ENCODE data around the gene KCTD10. TPM values are rescaled to one million over a fixed set of nuclear protein-coding genes. Genes with fewer than 3 reads are reported as not detected.

The KCTD10 gene
- polyA plus RNA-seq, 2 of the 4 experiments (the other 2 are of a cell fraction): 43.5 to 50.4 TPM

DNA sequence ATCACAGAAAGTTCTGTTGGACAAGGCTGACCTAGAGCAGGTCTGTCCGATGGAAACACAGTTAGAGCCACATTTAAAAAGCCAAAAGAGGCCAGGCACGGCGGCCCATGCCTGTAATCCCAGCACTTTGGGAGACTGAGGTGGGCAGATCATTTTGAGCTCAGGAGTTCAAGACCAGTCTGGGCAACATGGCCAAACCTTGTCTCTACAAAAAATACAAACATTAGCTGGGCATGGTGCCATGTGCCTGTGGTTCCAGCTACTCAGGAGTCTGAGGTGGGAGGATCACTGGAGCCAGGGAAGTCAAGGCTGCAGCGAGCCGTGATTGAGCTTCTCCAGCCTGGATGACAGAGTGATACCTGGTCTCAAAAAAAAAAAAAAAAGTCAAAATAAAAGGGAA is 15.3 kb upstream of the KCTD10 start:
- ATAC-seq (no peak), FAIRE-seq (no peak), DNase-seq (ENCODE audit: low read depth in 1 of 2, low spot score in 1 of 2) (no peak)
- no peak overlapping the region for H3K4me3 ChIP-seq
- WGBS (ENCODE audit: missing lambda C conversion rate): 92% methylated on average over 5 of the region's 5 CpGs
- ChIA-PET CTCF (no interaction called here), POLR2A (no interaction called here)
- H3K27ac ChIP-seq: no peak overlapping the region
- no peaks in the 10 kb centered on the region for H3K4me1 ChIP-seq
- H3K9me3 ChIP-seq: no peaks in the 10 kb centered on the region
- TF ChIP-seq HOXA7 (CRISPR knock-in tag; IDR thresholded peaks at IDR 0.05) (no peak), TP53 (CRISPR knock-in tag; IDR thresholded peaks at IDR 0.05) (no peak), E2F6 (IDR thresholded peaks at IDR 0.05; ENCODE audit: borderline replicate concordance, low read depth) (no peak), ESRRA (IDR thresholded peaks at IDR 0.05; ENCODE audit: borderline replicate concordance, low read length) (no peak), GATA3 (IDR thresholded peaks at IDR 0.05; ENCODE audit: borderline replicate concordance) (no peak), RARB (CRISPR knock-in tag; IDR thresholded peaks at IDR 0.05) (no peak), PHF8 (IDR thresholded peaks at IDR 0.05; ENCODE audit: borderline replicate concordance, low read depth) (no peak), MAFK (IDR thresholded peaks at IDR 0.05; ENCODE audit: partially characterized antibody) (no peak), CHD4 (IDR thresholded peaks at IDR 0.05; ENCODE audit: borderline replicate concordance) (no peak), SMC3 (IDR thresholded peaks at IDR 0.05) (no peak), HEYL (CRISPR knock-in tag; IDR thresholded peaks at IDR 0.05) (no peak), NFE2L2 (conservative IDR thresholded peaks at IDR 0.05; ENCODE audit: low read length) (no peak), RFX5 (IDR thresholded peaks at IDR 0.05) (no peak)
- TF ChIP-seq, protein P1, sequence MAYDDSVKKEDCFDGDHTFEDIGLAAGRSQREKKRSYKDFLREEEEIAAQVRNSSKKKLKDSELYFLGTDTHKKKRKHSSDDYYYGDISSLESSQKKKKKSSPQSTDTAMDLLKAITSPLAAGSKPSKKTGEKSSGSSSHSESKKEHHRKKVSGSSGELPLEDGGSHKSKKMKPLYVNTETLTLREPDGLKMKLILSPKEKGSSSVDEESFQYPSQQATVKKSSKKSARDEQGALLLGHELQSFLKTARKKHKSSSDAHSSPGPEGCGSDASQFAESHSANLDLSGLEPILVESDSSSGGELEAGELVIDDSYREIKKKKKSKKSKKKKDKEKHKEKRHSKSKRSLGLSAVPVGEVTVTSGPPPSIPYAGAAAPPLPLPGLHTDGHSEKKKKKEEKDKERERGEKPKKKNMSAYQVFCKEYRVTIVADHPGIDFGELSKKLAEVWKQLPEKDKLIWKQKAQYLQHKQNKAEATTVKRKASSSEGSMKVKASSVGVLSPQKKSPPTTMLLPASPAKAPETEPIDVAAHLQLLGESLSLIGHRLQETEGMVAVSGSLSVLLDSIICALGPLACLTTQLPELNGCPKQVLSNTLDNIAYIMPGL (CRISPR knock-in tag; IDR thresholded peaks at IDR 0.05; ENCODE audit: borderline replicate concordance): no peak
- TF ChIP-seq, protein P2, sequence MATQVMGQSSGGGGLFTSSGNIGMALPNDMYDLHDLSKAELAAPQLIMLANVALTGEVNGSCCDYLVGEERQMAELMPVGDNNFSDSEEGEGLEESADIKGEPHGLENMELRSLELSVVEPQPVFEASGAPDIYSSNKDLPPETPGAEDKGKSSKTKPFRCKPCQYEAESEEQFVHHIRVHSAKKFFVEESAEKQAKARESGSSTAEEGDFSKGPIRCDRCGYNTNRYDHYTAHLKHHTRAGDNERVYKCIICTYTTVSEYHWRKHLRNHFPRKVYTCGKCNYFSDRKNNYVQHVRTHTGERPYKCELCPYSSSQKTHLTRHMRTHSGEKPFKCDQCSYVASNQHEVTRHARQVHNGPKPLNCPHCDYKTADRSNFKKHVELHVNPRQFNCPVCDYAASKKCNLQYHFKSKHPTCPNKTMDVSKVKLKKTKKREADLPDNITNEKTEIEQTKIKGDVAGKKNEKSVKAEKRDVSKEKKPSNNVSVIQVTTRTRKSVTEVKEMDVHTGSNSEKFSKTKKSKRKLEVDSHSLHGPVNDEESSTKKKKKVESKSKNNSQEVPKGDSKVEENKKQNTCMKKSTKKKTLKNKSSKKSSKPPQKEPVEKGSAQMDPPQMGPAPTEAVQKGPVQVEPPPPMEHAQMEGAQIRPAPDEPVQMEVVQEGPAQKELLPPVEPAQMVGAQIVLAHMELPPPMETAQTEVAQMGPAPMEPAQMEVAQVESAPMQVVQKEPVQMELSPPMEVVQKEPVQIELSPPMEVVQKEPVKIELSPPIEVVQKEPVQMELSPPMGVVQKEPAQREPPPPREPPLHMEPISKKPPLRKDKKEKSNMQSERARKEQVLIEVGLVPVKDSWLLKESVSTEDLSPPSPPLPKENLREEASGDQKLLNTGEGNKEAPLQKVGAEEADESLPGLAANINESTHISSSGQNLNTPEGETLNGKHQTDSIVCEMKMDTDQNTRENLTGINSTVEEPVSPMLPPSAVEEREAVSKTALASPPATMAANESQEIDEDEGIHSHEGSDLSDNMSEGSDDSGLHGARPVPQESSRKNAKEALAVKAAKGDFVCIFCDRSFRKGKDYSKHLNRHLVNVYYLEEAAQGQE (IDR thresholded peaks at IDR 0.05): no peak
- H3K4me2 ChIP-seq: no peak overlapping the region

DNA sequence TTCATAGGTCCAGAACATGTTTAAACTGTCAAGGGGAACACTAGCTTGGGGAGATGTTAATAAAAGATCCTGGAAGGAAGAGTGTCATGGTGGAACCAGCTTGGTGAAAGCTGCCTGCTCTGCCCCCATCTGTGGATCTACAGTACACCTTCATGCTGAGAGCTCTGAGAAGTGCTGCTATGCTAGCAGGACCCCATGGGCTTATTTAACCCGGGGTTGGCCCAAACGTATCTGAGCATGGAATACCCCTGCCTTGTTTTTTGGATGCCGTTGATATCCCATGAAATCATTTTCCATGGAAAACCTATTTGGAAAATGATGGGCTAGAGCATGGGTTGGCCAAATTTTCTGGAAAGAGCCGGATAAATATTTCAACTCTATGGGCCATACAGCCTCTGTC is 14.6 kb upstream of the KCTD10 start:
- ChIA-PET CTCF (interaction anchor here (1.5 kb wide), 1 partner anchor 59 kb away, joined by 3 read pairs; no protein-coding TSS in a partner anchor), POLR2A (no interaction called here)
- H3K4me3 ChIP-seq: no peak overlapping the region
- no peaks in the 10 kb centered on the region for H3K4me1 ChIP-seq
- no peak overlapping the region for H3K27ac ChIP-seq
- no peak for FAIRE-seq
- H3K9me3 ChIP-seq: no peaks in the 10 kb centered on the region
- TF ChIP-seq TFCP2L1 (CRISPR knock-in tag; IDR thresholded peaks at IDR 0.05): no peak
- TF ChIP-seq HDAC2 (IDR thresholded peaks at IDR 0.05): no peak
- no peak for TF ChIP-seq EHF (CRISPR knock-in tag; IDR thresholded peaks at IDR 0.05)
- TF ChIP-seq HEYL (CRISPR knock-in tag; IDR thresholded peaks at IDR 0.05): no peak
- TF ChIP-seq FOXS1 (CRISPR knock-in tag; IDR thresholded peaks at IDR 0.05): no peak
- TF ChIP-seq, protein P1 (CRISPR knock-in tag; IDR thresholded peaks at IDR 0.05; ENCODE audit: borderline replicate concordance): no peak
- ATAC-seq: no peak
- no peak for DNase-seq (ENCODE audit: low read depth in 1 of 2, low spot score in 1 of 2)
- 88% methylated on average over 4 of the region's 4 CpGs for WGBS (ENCODE audit: missing lambda C conversion rate)
- H3K4me2 ChIP-seq: no peak overlapping the region

Data from A549 (cell line).